HUDEP-2 (cell line): ENCODE data around the gene C11orf16.
"Not testable (repeated sequence)": the region's sequence is repeated elsewhere in the genome, so short reads cannot be mapped to it uniquely, and the experiment has no call there.

ENCODE experiments used
- DNase-seq, 76 experiments: peaks; one replicate each; lab custom pipeline; 2025; ENCODE audit not compliant: unreplicated experiment in 76 of 76; lab: John Stamatoyannopoulos, UW

C11orf16 gene

GRCh38 chr11:8932564-8933180 lies at the start of gene C11orf16:
TSS of gene C11orf16 (minus strand) at chr11:8932947. CDS start at chr11:8932308, 639 bp downstream.
- DNase-seq, result no peak

- DNase-seq, result no peak
Measured at GRCh38 chr11:8980485-8980884, 47.7 kb upstream of the C11orf16 start.

GRCh38 chr11:8979365-8979764 lies 46.6 kb upstream of the C11orf16 start:
- not testable (repeated sequence) for DNase-seq

- DNase-seq, result no peak
Measured at GRCh38 chr11:8973121-8973520, 40.4 kb upstream of the C11orf16 start.

GRCh38 chr11:8971924-8972316 lies 39.2 kb upstream of the C11orf16 start:
- DNase-seq, result no peak

- no peak for DNase-seq
Measured at GRCh38 chr11:8971196-8971923, 38.6 kb upstream of the C11orf16 start.

- no peak for DNase-seq
Measured at GRCh38 chr11:8967184-8967583, 34.4 kb upstream of the C11orf16 start.

GRCh38 chr11:8964324-8965320 lies 31.9 kb upstream of the C11orf16 start, which contains the start of gene TMEM9B:
TSS of gene TMEM9B (minus strand) at chr11:8964442. CDS start at chr11:8964313, 129 bp downstream.
- DNase-seq, result peak in 74 of 76 experiments; percentile 36 to 90 (median 80)

- peak in 73 of 76 experiments; percentile 15 to 90 (median 78) for DNase-seq
Measured at GRCh38 chr11:8963569-8964323, 31.0 kb upstream of the C11orf16 start.

GRCh38 chr11:8962841-8963240 lies 30.1 kb upstream of the C11orf16 start:
- peak in 46 of 76 experiments; percentile 5 to 88 (median 60) for DNase-seq

GRCh38 chr11:8961401-8961800 lies 28.7 kb upstream of the C11orf16 start:
- peak in 1 of 76 experiments; percentile 16 for DNase-seq

GRCh38 chr11:8959546-8960166 lies 26.9 kb upstream of the C11orf16 start:
- peak in 31 of 76 experiments; percentile 7 to 62 (median 36) for DNase-seq

GRCh38 chr11:8956860-8957259 lies 24.1 kb upstream of the C11orf16 start:
- DNase-seq, result no peak

- peak in 12 of 76 experiments; percentile 8 to 45 (median 19) for DNase-seq
Measured at GRCh38 chr11:8948886-8949285, 16.1 kb upstream of the C11orf16 start.

GRCh38 chr11:8947230-8947943 lies 14.6 kb upstream of the C11orf16 start:
- DNase-seq, result no peak

- no peak for DNase-seq
Measured at GRCh38 chr11:8942518-8943066, 9.8 kb upstream of the C11orf16 start, which contains the start of gene ASCL3. TSS of gene ASCL3 (minus strand) at chr11:8943016. CDS start at chr11:8938161, 4,855 bp downstream.

GRCh38 chr11:8941341-8942103 lies 8.8 kb upstream of the C11orf16 start:
- DNase-seq, result no peak

GRCh38 chr11:8937659-8938058 lies 4.9 kb upstream of the C11orf16 start:
- DNase-seq, result no peak
